CD14-positive monocyte (primary cell): Measurements from ENCODE around the gene CLDN20. TPM values are rescaled to one million over a fixed set of nuclear protein-coding genes. Genes with fewer than 3 reads are reported as not detected.

ENCODE experiments used
- DNase-seq, 3 donors: peaks; one replicate each; pipeline ENCODE4 v3.0.0-alpha.2; 2011 to 2022
- H2AFZ ChIP-seq: 2 replicates; pipeline ENCODE4 v1.6.0; 2012; ENCODE audit warnings: mild to moderate bottlenecking, low read depth, low read length, inconsistent platforms; ENCODE audit not compliant: insufficient read depth, poor library complexity, severe bottlenecking
- H3K27ac ChIP-seq, 2 donors: 1 replicate in 1 of 2; 2 replicates in 1 of 2; pipeline ENCODE4 v1.5.1; 2012 to 2013; ENCODE audit warnings: low read length in 2 of 2, control low read depth in 1 of 2, inconsistent platforms in 1 of 2, low read depth in 1 of 2, mild to moderate bottlenecking in 1 of 2
- H3K27me3 ChIP-seq, 2 donors: one replicate each; pipeline versions ENCODE4 v1.6.0 to v1.6.1; 2011 to 2013; ENCODE audit warnings: low read length in 2 of 2; ENCODE audit not compliant: control insufficient read depth in 2 of 2, insufficient read depth in 2 of 2
- H3K36me3 ChIP-seq, 2 donors: replicated peaks in 1 of 2; 1 replicate in 1 of 2; 2 replicates in 1 of 2; pipeline versions ENCODE4 v1.5.1 to v1.6.1; 2012 to 2013; ENCODE audit warnings: low read length in 2 of 2, control low read depth in 1 of 2, inconsistent platforms in 1 of 2, mild to moderate bottlenecking in 1 of 2; ENCODE audit not compliant: insufficient read depth in 2 of 2, control insufficient read depth in 1 of 2
- H3K4me1 ChIP-seq, 2 donors: 1 replicate in 1 of 2; 2 replicates in 1 of 2; pipeline versions ENCODE4 v1.5.1 to v1.6.1; 2012 to 2013; ENCODE audit warnings: low read length in 2 of 2, control low read depth in 1 of 2, inconsistent platforms in 1 of 2, mild to moderate bottlenecking in 1 of 2, moderate library complexity in 1 of 2; ENCODE audit not compliant: insufficient read depth in 2 of 2, control insufficient read depth in 1 of 2
- H3K4me2 ChIP-seq: replicated peaks from 2 replicates; pipeline ENCODE3; 2012; ENCODE audit warnings: low read length, moderate library complexity, mild to moderate bottlenecking; ENCODE audit not compliant: poor library complexity, severe bottlenecking; ENCODE audit errors: extremely low read depth
- H3K4me3 ChIP-seq, 3 experiments: fragments of 200-600 bp in 1 of 3; sonication (generic) in 1 of 3; replicated peaks in 1 of 3; 1 replicate in 2 of 3; 2 replicates in 1 of 3; pipeline ENCODE4 v1.5.1; 2011 to 2013; ENCODE audit warnings: low read length in 3 of 3, mild to moderate bottlenecking in 3 of 3, control low read depth in 2 of 3, low read depth in 2 of 3, inconsistent platforms in 1 of 3, moderate library complexity in 1 of 3
- H3K79me2 ChIP-seq: 2 replicates; pipeline ENCODE4 v1.6.0; 2012; ENCODE audit warnings: mild to moderate bottlenecking, control low read depth, inconsistent platforms, low read length, moderate library complexity; ENCODE audit not compliant: insufficient read depth
- H3K9ac ChIP-seq: 2 replicates; pipeline ENCODE4 v1.6.0; 2017; ENCODE audit warnings: low read length, mild to moderate bottlenecking; ENCODE audit not compliant: insufficient read depth, poor library complexity, severe bottlenecking
- H3K9me3 ChIP-seq, 2 donors: replicated peaks in 1 of 2; 1 replicate in 1 of 2; 2 replicates in 1 of 2; pipeline versions ENCODE4 v1.5.1 to v1.6.1; 2012 to 2013; ENCODE audit warnings: low read length in 2 of 2, control low read depth in 1 of 2; ENCODE audit not compliant: control insufficient read depth in 1 of 2, insufficient read depth in 1 of 2
- H4K20me1 ChIP-seq: 2 replicates; pipeline ENCODE4 v1.6.0; 2012; ENCODE audit warnings: mild to moderate bottlenecking, low read length, control low read depth, moderate library complexity; ENCODE audit not compliant: insufficient read depth
- H3K27ac Mint-ChIP-seq, 7 donors: one replicate each; pipeline ENCODE4 v1.8.0; 2020; ENCODE audit warnings: mild to moderate bottlenecking in 7 of 7, mixed read lengths in 7 of 7, moderate library complexity in 6 of 7, inconsistent platforms in 2 of 7
- H3K27me3 Mint-ChIP-seq, 3 donors: one replicate each; pipeline ENCODE4 v1.8.0; 2021 to 2022; ENCODE audit warnings: low read depth in 3 of 3, mild to moderate bottlenecking in 3 of 3, mixed read lengths in 3 of 3, moderate library complexity in 3 of 3, inconsistent platforms in 1 of 3
- H3K36me3 Mint-ChIP-seq, 2 donors: one replicate each; pipeline ENCODE4 v1.8.0; 2020; ENCODE audit warnings: mixed read lengths in 2 of 2, inconsistent platforms in 1 of 2, mild to moderate bottlenecking in 1 of 2
- H3K4me1 Mint-ChIP-seq: one replicate; pipeline ENCODE4 v1.8.0; 2020; ENCODE audit warnings: mild to moderate bottlenecking, mixed read lengths
- H3K4me3 Mint-ChIP-seq, 2 donors: one replicate each; pipeline ENCODE4 v1.8.0; 2020; ENCODE audit warnings: mild to moderate bottlenecking in 2 of 2, mixed read lengths in 2 of 2, moderate library complexity in 1 of 2
- H3K9me3 Mint-ChIP-seq, 7 donors: one replicate each; pipeline ENCODE4 v1.8.0; 2020 to 2022; ENCODE audit warnings: mixed read lengths in 7 of 7, mild to moderate bottlenecking in 6 of 7, moderate library complexity in 6 of 7, inconsistent platforms in 2 of 7
- WGBS: methylation state at CpG from one replicate; pipeline ENCODE4 v1.1.5; 2013; ENCODE audit warnings: missing lambda C conversion rate; ENCODE audit not compliant: insufficient coverage; 5-methylcytosine and 5-hydroxymethylcytosine counted together
- intact Hi-C, 2 donors: fragments of 100-400 bp; cut with micrococcal nuclease; formaldehyde crosslinking; loops; one replicate each; pipeline versions ENCODE4 v1.15.0 to v1.15.1; 2023
- polyA plus RNA-seq, 3 donors: library from polyadenylated mRNA; depleted of rRNA in 1 of 3; unstranded in 2 of 3; stranded (reverse) in 1 of 3; fragments of 300-500 nt in 2 of 3; fragments of >200 nt in 1 of 3; fragmentation: Illumina TruSeq in 2 of 3; gene quantifications; 1 replicate in 2 of 3; 2 replicates in 1 of 3; pipeline ENCODE4 v1.2.3, GENCODE V29; 2012 to 2021
- TF ChIP-seq, protein P1 (sequence below): fragments of 200-600 bp; IDR thresholded peaks from one replicate; pipeline ENCODE4 v1.8.0; 2022; ENCODE audit warnings: antibody characterized with exemption, mild to moderate bottlenecking

The CLDN20 gene
- polyA plus RNA-seq, 3 donors: not detected

- H3K4me1 Mint-ChIP-seq: peaks cover 16% of the 10 kb centered on the region
- Histone ChIP-seq H3K9ac (peak overlapping the region; percentile 84), H3K27ac (peak overlapping the region; percentile 97 to 99), H3K9me3 (no peaks in the 10 kb centered on the region), H3K79me2 (peaks cover 11% of the 10 kb centered on the region), H3K27me3 (no peaks in the 10 kb centered on the region), H3K36me3 (peaks cover 4 to 15% of the 10 kb centered on the region in 2 donors), H4K20me1 (no peaks in the 10 kb centered on the region), H3K4me1 (peaks cover 17 to 23% of the 10 kb centered on the region in 2 donors), H3K4me2 (peak overlapping the region; percentile 89), H3K4me3 (peak overlapping the region; percentile 89 to 90 (median 89)), H2AFZ (peak overlapping the region; percentile 95)
- 0% methylated on average over 9 of the region's 15 CpGs for WGBS
- DNase-seq: peak; percentile 14 to 25 (median 14)
- TF ChIP-seq, protein P1, sequence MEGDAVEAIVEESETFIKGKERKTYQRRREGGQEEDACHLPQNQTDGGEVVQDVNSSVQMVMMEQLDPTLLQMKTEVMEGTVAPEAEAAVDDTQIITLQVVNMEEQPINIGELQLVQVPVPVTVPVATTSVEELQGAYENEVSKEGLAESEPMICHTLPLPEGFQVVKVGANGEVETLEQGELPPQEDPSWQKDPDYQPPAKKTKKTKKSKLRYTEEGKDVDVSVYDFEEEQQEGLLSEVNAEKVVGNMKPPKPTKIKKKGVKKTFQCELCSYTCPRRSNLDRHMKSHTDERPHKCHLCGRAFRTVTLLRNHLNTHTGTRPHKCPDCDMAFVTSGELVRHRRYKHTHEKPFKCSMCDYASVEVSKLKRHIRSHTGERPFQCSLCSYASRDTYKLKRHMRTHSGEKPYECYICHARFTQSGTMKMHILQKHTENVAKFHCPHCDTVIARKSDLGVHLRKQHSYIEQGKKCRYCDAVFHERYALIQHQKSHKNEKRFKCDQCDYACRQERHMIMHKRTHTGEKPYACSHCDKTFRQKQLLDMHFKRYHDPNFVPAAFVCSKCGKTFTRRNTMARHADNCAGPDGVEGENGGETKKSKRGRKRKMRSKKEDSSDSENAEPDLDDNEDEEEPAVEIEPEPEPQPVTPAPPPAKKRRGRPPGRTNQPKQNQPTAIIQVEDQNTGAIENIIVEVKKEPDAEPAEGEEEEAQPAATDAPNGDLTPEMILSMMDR: no peak
- no peaks in the 10 kb centered on the region for H3K27me3 Mint-ChIP-seq
- intact Hi-C loops: loop anchor here (5.0 to 10.0 kb wide), 2 partner anchors 91 to 1711 kb away; no protein-coding TSS in a partner anchor
- peak overlapping the region; percentile 94 to 98 (median 96) for H3K27ac Mint-ChIP-seq
- H3K4me3 Mint-ChIP-seq: peak overlapping the region; percentile 93 to 98
- H3K36me3 Mint-ChIP-seq: peaks cover 11 to 14% of the 10 kb centered on the region in 2 donors
- no peaks in the 10 kb centered on the region for H3K9me3 Mint-ChIP-seq
Observed at GRCh38 chr6:155313602-155314091, 49.8 kb downstream of the CLDN20 start.

GRCh38 chr6:155314092-155314772 is 50.4 kb downstream of the CLDN20 start, which contains the start of gene TFB1M:
TFB1M (minus strand) TSS chr6:155314484; CDS start chr6:155314428, 56 bp downstream.
- Histone ChIP-seq H4K20me1 (no peaks in the 10 kb centered on the region), H3K4me3 (peak within 1 kb of the TSS; percentile 89 to 90 (median 89)), H3K4me2 (peak within 1 kb of the TSS; percentile 89), H3K27me3 (no peaks in the 10 kb centered on the region), H3K4me1 (peaks cover 18 to 27% of the 10 kb centered on the region in 2 donors), H3K9ac (peak within 1 kb of the TSS; percentile 84), H2AFZ (peak within 1 kb of the TSS; percentile 95), H3K9me3 (no peaks in the 10 kb centered on the region), H3K27ac (peak within 1 kb of the TSS; percentile 97 to 99), H3K79me2 (peaks cover 11% of the 10 kb centered on the region), H3K36me3 (peaks cover 4 to 13% of the 10 kb centered on the region in 2 donors)
- H3K4me1 Mint-ChIP-seq: peaks cover 19% of the 10 kb centered on the region
- TF ChIP-seq, protein P1: no peak
- under 1% methylated on average over 52 of the region's 52 CpGs for WGBS
- peaks cover 9 to 12% of the 10 kb centered on the region in 2 donors for H3K36me3 Mint-ChIP-seq
- H3K9me3 Mint-ChIP-seq: no peaks in the 10 kb centered on the region
- H3K4me3 Mint-ChIP-seq: peak within 1 kb of the TSS; percentile 93 to 98
- peak; percentile 95 to 97 (median 96) for DNase-seq
- no peaks in the 10 kb centered on the region for H3K27me3 Mint-ChIP-seq
- peak within 1 kb of the TSS; percentile 94 to 98 (median 96) for H3K27ac Mint-ChIP-seq
- intact Hi-C loops: loop anchor here (5.0 to 10.0 kb wide), 2 partner anchors 92 to 1711 kb away; no protein-coding TSS in a partner anchor
